HG02943 (cell line): ENCODE results near the gene CTDNEP1.

Experiments
- ATAC-seq: cut with Tn5 transposase; IDR thresholded peaks from one replicate; pipeline ENCODE4 v1.9.1; 2021; ENCODE audit warnings: mild to moderate bottlenecking, low read depth, moderate library complexity; ENCODE audit not compliant: unreplicated experiment

Gene CTDNEP1

DNA sequence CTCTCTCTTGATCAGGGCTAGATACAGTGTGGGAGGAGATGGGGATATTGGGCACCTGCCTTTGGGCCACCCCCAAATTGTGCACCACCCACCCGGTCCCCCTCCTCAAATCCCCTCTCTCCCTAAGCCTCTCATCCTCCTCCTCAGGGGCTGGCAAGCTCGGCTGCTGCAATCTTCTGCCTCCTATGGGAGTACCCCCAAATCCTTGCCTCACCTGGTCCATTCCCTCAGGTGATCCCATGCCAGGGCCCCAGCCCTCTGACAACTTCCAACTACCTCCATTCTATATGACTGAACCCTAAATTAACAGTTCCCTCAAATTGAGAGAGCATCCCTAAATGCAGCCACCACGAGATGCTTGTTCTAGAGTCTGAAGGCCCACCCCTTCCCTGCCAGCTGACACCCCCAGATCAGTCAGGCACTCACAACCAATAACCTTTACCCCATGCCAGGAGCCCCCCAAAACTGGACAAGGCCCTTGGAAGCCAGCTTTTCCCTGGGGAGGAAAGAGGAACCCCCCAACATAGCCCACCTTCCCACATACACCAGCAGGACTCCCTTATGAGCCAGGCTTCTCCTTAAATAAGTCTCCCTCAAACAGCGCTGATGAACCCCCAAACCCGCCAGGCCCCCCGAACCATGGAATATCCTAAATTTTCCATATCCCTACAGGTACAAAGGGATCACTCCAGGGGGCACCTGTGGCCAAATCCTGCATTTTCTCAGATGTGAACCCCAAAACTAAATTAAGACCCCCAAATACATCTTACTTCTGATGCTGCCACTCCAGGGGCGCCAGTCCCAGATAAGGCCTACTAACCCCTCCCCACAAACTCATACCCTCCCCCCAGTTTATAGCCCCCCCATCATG, 35.1 kb downstream of the CTDNEP1 start:
- ATAC-seq = no peak

DNA sequence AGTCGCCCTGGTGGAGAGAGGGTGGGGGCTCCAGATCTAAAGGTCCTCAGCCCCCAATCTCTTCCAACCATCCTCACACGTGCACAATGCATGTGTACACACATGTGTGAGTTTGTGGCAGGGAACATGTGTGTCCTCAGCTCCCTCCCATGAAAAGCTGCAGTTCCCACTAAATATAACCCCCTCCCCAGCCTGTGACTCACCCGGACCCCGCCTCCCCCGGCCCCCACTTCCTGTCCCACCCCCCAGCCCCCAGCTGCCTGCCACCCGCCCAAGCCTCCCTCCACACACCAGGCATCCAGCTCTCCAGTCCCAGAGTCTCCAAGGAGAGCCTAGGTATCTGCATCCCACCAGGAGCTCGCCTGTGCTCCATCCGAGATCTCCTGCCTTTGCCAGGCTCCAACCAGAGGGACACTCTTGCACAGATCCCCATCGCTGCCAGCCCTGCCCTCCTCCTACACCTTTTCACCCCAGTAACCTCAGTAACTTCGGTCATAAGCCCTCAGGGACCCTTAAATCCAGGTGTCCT, 35.8 kb downstream of the CTDNEP1 start:
- ATAC-seq = no peak

DNA sequence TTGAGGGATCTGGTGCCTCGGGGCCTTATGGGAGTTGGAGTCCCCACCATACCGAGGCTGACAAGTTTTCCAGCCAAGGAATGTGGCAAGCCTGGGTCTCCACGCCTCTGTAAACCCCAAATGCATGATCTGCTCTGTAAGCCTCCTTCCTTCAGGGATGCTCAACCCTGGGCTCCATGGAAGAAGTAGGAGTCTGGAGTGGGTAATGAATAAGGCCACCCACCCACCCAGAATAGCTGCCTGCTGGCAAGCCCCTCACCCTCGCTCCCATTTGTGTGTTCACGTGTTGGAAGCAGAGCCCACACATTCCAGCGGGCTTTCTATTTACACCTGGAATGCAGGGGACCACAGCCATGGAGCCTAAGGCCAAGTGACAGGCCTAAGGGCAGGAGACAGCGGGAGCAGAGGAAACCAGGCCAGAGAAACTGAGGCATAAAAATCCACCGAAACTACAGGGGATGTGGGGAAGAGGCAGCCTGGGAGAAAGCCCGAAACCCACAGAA, 36.3 kb downstream of the CTDNEP1 start:
- ATAC-seq = no peak

DNA sequence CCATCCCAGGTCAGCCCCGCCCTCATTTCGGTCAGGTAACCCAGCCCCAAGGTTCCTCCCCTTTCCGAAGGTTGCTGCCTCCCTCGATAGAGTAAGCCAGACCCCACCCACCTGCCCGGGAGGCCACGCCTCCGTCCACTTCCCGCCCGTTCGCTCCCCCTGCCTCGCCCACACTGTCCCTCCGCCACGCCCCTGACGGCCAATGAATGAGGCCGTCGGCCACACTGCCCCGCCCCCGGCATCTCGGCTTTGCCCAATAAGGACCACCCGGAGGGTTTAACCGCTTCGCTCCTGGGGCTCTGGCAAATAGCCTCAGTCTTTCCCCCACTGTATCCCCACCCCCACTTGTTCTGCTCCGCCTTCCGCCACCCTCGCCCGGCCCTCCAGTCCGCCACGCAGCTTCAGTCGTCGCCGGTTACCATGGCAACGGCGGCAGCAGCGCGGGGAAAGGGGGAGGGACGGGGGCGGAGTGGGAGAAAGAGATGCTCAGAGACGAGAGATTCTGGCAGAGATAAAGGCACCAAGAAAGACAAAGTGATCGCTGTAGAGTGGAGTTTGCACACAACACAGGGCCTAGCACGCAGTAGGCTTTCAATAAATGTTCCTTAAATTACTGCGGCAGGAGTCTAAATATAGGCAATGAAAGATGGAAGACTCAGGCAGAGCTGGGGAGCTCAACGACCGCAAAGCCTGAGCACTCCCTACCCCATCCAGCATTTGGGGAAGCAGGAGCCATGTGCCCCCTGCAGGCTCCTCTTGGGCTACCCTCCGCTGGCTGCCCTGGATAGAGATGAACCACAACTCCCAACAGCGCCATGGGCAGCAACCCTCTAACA, 37.0 kb downstream of the CTDNEP1 start:
- peak; percentile 80 for ATAC-seq

DNA sequence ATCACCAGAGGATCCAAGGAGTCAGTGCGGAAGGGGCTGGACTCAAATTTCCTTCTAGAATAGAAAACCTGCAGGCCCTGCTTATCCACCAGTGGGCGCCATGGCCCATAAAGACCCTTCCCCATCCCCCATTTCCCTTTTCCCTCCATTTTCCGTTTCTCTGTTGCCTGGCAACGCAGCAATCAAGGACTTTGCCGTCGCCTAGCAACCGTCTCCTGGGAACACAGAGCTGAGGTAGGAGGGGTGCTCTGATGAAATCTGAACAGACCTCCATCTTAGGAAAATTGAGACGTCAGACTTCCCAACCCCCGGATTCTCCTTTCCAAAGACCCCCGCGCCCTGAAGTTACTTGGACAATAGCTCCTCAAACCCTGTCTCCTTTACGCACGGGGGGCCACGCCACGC, 37.6 kb downstream of the CTDNEP1 start:
- no peak for ATAC-seq

DNA sequence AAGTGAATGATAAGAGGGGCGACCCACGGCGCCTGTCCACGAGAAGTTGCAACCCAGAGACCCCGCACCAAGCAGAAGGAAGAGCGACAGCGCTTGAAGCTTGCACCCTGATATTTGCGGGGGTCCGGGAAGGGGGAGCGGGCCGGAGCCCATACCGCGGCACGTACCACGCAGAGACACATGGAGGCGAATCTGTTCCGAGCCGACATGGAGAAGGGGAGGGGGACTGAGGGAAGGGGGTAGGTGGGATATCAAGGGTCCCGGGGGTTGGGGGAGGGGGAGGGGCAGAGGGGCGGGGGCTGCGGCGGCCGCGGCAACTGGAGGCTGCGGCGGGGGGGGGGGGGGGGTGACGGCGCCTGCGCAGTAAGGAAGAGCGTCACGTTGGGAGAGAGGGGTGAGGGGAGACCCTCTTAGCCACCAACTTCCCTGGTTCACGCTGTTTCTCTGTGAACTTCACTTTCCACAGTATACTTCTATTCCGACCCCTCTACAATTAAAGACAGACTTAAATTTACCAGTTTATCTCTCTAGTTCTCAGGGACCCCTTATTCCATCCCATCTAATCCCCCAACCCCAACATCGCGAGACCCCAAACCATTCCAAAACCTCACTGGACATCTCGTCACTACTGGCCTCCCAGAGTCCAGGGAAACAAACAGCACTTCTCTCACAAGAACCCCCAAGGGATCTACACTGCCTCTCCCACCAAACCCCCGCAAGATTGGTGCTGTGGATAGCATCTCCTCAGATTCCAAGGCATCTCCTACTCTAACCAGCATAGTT, 39.9 kb downstream of the CTDNEP1 start:
- ATAC-seq = no peak

DNA sequence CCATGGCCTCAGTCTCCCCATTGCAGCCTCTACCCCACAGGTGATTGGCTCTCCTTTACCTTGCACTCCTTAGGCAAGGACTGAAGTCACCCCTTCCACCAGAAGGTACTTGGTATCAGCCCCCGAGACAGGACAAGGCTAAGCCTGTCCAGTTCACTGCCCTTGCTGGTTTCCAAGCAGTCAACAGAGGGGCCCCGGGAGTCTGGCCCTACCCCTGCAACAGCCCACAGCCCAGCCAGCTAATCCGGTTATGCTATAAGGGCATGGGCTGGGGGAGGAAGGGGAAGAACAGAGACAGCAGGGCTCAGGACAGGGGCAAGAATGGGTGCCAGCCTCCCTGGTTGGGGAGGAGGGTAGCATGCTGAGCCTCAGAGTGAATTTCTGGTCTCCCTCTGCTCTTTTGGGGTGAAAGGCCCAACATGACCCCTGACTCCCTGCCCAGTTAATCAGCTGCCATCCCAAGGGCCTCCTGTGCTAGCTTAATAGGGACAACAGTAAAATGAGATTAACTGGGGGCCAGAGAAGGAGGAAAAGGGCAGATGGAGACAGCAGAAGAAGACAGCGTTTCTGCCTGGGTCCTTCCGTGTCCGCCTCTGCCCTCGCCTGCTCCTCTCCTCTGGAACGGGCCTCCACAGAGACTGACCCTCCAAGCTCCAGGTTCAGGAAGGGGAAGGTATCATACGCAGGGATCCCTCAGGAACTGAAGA, 42.6 kb downstream of the CTDNEP1 start:
- no peak for ATAC-seq

DNA sequence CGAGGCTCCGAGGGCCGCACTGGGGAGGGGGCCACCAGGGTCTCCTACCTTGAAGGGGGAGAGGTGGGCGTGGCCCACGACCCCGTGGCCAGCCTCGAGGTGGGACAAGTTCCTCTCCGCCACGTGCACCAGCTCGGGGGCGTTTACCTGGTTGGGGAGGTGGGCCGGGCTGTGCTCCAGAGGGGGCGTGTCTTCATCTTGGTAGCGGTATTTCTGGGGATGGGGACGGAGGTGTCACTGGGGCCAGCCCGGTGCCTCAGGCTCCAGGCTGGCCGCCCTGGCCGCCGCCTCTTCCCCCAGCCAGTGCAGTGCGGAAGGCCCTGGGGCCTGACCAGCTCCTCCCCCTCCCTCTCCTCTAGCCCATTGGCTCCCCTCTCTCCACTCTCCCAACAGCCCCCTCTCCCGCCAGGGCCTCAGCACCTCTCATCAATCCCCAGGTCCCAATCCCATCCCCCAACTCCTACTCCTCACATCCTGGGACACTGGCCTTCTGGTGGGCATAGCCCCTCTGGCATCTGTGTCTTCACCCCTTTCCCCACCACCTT, 43.4 kb downstream of the CTDNEP1 start:
- ATAC-seq = no peak

DNA sequence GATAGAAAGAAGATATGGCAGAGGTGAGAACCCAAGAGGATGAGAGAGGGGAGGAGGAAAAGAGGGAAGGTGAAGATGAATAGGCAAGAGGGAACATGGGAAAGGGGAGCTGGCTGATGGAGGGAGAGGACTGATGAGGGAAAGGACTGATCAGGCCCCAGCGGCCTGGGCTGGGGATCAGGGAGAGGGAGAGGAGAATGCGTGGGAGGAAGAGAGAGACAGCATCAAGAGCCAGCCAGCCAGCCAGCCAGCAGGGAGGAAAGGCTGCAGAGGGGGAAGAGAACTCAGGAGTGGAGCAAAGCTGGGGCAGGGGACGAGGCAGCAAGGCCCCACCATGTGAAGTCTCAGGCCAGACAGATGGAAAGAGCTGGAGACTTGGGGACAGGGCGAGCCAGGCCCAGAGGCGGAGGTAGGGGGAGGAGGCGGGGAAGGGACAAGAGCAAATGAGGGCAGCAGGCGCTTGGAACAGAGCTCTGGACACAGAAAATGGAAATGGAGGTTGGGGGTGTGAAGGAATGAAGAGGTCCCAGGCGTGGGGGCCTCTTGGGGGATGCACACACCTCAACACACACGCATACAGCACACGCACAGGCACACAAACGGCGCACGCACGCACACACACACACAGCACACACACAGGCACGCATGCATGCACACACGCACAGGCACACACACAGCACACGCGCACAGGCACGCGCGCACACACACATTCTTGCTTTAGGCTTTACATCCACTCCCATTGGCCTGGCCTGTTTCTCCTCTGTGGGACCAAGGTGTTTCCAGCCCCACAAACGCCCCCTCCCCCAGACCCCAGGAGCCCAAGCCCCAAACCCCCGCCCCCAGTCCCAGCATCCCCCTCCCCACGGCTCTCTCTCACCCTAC, 44.2 kb downstream of the CTDNEP1 start:
- ATAC-seq = no peak

DNA sequence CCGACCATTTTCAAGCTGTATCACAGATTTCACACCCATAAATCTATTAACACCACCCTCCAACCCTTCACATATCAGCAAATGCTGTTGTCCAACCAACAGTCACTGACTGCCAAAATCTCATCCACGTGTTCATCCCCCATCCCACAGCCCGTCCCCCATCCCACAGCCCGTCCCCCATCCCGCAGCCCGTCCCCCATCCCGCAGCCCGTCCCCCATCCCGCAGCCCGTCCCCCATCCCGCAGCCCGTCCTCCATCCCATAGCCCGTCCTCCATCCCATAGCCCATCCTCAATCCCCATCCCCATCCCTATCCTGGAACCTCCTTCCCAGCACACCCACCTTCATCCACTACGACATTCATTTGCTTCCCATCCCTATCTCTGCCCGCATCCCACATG, 46.0 kb downstream of the CTDNEP1 start:
- no peak for ATAC-seq

DNA sequence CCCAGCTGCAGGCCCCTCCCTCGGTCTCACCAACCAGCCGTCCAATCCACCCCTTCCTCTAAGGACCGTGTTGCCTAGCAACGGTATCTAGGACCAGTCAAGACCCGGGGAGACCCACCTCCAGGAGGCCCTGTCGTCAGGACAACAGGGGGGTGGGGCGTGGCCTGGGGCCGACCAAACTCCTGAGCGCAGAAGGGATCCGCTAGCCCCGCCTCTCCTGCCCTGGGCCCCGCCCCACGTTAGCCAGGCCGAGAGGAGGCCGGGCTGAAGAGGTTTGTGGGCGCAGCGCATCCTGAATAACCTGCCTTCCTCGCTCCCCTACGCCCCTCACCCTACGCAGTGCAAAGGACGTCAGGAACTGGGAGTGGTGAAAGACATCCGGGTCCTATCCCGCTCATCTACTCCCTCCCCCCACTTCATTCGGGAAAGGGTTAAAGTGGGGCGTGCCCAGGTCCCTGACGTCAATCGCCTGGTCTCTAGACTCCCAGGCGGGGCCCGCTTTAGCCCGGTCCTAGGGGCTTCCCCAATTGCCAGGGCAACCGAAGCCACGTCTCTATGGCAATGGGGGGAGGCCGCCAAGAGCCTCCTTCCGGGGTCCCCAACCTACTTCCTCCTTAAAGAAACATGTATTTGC, 46.6 kb downstream of the CTDNEP1 start:
- peak; percentile 77 for ATAC-seq

DNA sequence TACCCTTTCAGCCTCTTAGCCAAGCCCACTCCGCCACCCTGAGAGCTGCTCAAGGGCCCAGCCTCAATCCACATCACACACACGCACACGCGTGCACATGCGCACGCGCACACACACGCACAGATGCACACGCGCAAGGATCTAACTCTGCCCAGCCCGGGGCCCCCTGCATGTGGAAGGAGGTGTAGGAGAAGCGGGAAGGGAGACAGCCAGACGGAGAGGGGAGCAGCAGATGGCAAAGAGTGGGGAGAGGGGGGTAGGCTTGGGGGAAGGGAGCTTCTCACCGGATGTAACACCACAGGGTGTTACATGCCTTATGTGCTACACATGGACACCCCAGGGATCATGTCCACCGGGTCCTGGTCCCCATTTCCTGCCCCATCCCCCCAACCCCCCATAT, 47.2 kb downstream of the CTDNEP1 start:
- ATAC-seq = no peak

DNA sequence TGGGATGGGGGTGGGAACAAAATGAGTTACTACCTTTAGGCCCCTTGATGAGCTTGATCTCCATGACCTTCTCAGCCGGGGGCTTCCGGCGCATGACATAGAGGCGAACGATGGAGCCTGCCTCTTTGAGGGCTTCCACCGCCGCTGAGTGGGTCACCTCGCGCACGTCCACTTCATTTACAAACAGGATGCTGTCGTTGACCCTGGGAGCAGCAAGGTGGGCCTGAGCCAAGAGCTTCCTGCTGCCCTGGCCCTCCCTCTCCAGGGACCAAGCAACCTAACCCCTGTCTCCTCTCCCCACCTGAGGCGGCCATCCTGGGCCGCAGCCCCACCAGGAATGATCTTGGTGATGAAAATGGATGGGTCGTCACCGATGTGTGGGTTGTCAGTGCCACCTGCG, 48.1 kb downstream of the CTDNEP1 start:
- ATAC-seq = no peak

DNA sequence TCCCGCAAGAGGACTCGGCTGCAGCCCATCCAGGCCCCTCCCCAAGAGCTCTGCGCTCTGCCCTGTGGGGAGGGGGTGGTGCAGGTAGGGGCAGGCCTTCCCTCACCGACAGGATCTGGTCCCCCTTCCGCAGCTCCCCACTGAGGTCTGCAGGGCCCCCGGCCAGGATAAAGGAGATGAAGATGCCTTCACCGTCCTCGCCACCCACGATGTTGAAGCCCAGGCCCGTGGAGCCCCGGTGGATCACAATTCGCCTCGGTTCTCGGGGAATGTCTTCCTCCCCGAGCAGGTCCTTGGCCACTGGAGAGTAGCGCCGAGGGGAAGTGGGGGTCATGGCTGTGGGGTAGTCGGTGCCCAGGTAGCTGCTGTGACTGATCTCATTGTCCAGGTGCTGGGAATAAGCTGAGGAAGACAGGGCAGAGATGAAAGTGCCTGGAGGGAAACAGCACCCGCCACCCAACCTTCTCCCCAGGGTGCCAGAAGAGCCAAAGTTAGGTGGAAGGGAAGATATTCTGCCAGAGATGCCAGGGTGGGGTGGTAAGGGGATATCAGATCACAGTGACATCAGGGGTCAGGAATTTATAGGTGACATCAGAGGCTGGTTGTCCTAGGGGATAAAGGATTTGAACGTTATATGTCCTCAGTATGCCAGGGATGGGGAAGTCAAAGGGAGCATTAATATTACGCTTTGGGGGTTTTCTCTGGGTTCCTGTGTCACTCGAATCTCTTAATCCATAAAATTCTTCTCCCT, 54.7 kb downstream of the CTDNEP1 start:
- ATAC-seq = no peak

DNA sequence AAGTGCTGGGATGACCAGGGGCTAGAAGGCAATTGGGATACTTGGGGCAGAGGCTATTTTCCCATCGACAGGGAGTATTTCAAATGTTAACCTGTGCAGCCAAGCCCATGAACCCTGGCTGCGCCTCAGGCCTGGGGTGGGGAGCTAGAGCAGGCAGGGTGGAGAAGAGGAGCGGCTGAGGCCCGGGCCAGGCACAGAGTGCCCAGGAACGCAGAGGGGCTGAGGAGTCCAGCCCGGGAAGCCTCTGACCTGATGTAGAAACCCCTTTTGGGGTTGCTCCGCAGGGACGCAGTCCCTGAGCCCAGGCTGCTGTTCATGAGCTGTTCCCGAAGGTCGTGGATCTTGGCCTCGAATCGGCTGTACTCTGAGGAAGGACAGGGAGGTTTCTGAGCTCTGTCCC, 55.6 kb downstream of the CTDNEP1 start:
- no peak for ATAC-seq
